Endothelial cell (in vitro differentiated cells): ENCODE data around the gene GRAMD1A. TPM values are rescaled to one million over a fixed set of nuclear protein-coding genes. Genes with fewer than 3 reads are reported as not detected.

ENCODE experiments used
- DNase-seq: peaks from one replicate; pipeline ENCODE4 v3.0.0; 2021; ENCODE audit warnings: low spot score
- H3K27ac Mint-ChIP-seq: one replicate; pipeline ENCODE4 v1.8.0; 2021; ENCODE audit warnings: mixed read lengths, inconsistent platforms; ENCODE audit not compliant: unreplicated experiment
- H3K27me3 Mint-ChIP-seq: one replicate; pipeline ENCODE4 v1.8.0; 2021; ENCODE audit warnings: mild to moderate bottlenecking, moderate library complexity, mixed read lengths, inconsistent platforms; ENCODE audit not compliant: unreplicated experiment
- H3K36me3 Mint-ChIP-seq: one replicate; pipeline ENCODE4 v1.8.0; 2021; ENCODE audit warnings: mild to moderate bottlenecking, low read depth, mixed read lengths, inconsistent platforms; ENCODE audit not compliant: unreplicated experiment
- H3K4me1 Mint-ChIP-seq: one replicate; pipeline ENCODE4 v1.8.0; 2021; ENCODE audit warnings: mild to moderate bottlenecking, mixed read lengths, inconsistent platforms; ENCODE audit not compliant: unreplicated experiment
- H3K4me3 Mint-ChIP-seq: one replicate; pipeline ENCODE4 v1.8.0; 2021; ENCODE audit warnings: mild to moderate bottlenecking, mixed read lengths, inconsistent platforms; ENCODE audit not compliant: unreplicated experiment
- H3K9me3 Mint-ChIP-seq: one replicate; pipeline ENCODE4 v1.8.0; 2021; ENCODE audit warnings: mixed read lengths, inconsistent platforms; ENCODE audit not compliant: unreplicated experiment
- total RNA-seq: library from RNA; stranded (reverse); fragmentation: NEBNext Ultra II Directional; extraction: Animal tissue kit (Norgen Biotek cat#: 25700); gene quantifications from one replicate; pipeline ENCODE4 v1.2.1, GENCODE V29; 2021; ENCODE audit not compliant: unreplicated experiment
- TF ChIP-seq, protein P1 (sequence below): fragments of 200-600 bp; sonication (generic); IDR thresholded peaks from one replicate; pipeline ENCODE4 v1.5.0; 2021; ENCODE audit warnings: antibody characterized with exemption; ENCODE audit not compliant: unreplicated experiment

The GRAMD1A gene
- total RNA-seq, 1 donor from 2014 or later: 156 TPM

DNA sequence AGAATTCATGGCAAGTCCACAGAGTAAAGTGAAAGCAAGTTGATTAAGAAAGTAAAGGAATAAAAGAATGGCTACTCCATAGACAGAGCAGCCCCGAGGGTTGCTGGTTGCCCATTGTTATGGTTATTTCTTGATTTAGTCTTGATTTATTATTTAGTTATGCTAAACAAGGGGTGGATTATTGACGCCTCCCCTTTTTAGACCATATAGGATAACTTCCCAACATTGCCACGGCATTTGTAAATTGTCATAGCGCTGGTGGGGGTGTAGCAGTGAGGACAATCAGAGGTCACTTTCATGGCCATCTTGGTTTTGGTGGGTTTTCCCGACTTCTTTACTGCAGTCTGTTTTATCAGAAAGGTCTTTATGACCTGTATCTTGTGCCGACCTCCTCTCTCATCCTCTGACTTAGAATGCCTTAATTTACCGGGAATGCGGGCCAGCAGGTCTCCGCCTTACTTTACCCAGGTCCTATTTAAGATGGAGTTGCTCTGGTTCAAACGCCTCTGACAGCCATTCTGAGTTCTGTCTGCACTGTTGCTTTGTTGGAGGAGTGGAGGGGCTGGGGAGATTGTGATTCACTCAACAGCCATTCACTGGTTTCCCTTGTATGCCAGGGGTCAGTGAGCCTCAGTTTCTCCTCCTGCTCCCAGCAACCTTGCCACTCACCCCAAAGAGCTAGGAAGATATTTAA is 69.0 kb downstream of the GRAMD1A start:
- TF ChIP-seq, protein P1, sequence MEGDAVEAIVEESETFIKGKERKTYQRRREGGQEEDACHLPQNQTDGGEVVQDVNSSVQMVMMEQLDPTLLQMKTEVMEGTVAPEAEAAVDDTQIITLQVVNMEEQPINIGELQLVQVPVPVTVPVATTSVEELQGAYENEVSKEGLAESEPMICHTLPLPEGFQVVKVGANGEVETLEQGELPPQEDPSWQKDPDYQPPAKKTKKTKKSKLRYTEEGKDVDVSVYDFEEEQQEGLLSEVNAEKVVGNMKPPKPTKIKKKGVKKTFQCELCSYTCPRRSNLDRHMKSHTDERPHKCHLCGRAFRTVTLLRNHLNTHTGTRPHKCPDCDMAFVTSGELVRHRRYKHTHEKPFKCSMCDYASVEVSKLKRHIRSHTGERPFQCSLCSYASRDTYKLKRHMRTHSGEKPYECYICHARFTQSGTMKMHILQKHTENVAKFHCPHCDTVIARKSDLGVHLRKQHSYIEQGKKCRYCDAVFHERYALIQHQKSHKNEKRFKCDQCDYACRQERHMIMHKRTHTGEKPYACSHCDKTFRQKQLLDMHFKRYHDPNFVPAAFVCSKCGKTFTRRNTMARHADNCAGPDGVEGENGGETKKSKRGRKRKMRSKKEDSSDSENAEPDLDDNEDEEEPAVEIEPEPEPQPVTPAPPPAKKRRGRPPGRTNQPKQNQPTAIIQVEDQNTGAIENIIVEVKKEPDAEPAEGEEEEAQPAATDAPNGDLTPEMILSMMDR: no peak
- H3K27me3 Mint-ChIP-seq: peaks cover 5% of the 10 kb centered on the region
- no peak for DNase-seq
- H3K4me1 Mint-ChIP-seq: peaks cover 4% of the 10 kb centered on the region
- H3K4me3 Mint-ChIP-seq: no peak overlapping the region
- H3K9me3 Mint-ChIP-seq: no peaks in the 10 kb centered on the region
- H3K27ac Mint-ChIP-seq: no peak overlapping the region
- H3K36me3 Mint-ChIP-seq: no peaks in the 10 kb centered on the region

DNA sequence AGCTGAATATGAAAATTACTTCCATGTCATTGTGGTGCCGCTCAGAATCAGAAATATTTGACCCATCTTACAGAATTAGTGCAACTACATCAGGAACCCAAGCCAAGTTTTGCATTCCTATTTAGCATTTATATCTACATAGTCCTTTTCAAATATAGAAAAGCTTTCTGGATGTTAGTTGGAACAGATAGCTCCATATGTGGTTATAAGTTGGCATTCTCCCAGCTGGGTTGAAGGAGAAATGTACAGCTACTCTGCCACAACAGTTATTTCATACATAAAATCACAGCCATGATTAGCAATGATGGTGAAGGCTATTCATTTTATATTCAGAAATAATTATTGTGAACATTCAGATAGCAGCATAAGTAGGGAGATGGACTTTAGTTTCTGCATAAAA is 69.6 kb downstream of the GRAMD1A start:
- no peaks in the 10 kb centered on the region for H3K36me3 Mint-ChIP-seq
- no peak for DNase-seq
- peaks cover 4% of the 10 kb centered on the region for H3K4me1 Mint-ChIP-seq
- H3K27me3 Mint-ChIP-seq: peaks cover 5% of the 10 kb centered on the region
- TF ChIP-seq, protein P1: no peak
- H3K4me3 Mint-ChIP-seq: no peak overlapping the region
- no peak overlapping the region for H3K27ac Mint-ChIP-seq
- no peaks in the 10 kb centered on the region for H3K9me3 Mint-ChIP-seq

DNA sequence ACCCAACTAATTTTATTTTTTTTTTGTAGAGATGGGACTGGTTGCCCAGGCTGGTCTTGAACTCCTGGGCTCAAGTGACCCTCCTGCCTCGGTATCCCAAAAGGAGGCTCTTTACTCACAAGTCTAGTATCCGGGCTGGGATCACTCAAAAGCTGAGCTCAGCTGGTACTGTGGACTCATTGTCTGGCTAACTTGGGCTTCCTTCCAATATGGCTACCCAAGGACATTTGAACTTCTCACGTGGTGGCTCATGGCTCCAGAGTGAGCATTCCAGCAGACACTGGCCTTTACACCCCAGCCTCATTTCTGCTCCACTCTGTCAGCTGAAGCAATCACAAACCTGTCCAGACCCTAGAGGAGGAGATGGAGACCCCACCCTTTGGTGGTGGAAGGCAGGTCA is 70.3 kb downstream of the GRAMD1A start:
- Mint-ChIP-seq H3K9me3 (no peaks in the 10 kb centered on the region), H3K27ac (no peak overlapping the region), H3K36me3 (peaks cover 3% of the 10 kb centered on the region), H3K4me3 (no peak overlapping the region), H3K4me1 (peaks cover 4% of the 10 kb centered on the region), H3K27me3 (peaks cover 3% of the 10 kb centered on the region)
- DNase-seq: no peak
- TF ChIP-seq, protein P1: no peak

DNA sequence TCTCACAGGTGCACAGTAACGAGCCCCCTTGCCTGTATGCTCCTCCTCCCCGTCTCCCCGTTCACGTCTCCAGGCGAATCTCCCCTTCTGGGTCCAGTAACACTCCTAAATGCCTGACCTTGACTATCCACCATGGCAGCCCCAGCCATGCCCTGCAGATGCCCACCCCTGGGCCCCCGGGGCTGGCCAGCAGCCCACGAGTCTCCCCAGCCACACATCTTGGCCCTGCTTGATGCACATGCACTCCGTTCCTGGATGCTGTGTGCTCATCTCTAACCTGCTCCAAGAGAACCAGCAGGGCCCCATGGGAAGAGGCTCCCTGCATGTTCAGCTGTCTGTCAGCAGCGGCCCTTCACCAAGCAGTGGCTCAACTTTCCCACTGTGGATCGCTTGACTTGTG is 73.4 kb downstream of the GRAMD1A start:
- TF ChIP-seq, protein P1: no peak
- H3K4me3 Mint-ChIP-seq: no peak overlapping the region
- H3K27me3 Mint-ChIP-seq: peaks cover 4% of the 10 kb centered on the region
- no peak for DNase-seq
- no peak overlapping the region for H3K27ac Mint-ChIP-seq
- peaks cover 3% of the 10 kb centered on the region for H3K36me3 Mint-ChIP-seq
- H3K4me1 Mint-ChIP-seq: peaks cover 2% of the 10 kb centered on the region
- no peaks in the 10 kb centered on the region for H3K9me3 Mint-ChIP-seq

DNA sequence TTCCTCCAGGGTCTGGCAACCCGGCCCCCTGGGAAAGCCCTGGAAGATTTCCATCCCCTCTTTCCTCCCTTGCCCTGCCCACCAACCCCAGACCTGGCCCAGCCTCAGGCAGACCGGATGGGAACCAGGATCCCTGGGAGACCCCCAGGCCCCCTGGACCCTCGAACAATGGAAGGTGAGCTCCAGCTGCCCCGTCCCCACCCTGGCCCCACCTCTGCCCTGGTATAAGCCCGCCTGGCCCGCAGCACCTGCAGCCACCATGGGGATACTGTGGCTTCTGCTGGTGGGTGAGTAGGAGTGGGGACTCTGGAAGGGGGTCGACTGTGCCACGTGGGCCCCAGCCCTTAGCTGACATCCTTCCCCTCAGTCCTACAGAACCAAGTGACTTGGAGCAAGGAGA is 73.8 kb downstream of the GRAMD1A start:
- H3K4me1 Mint-ChIP-seq: no peaks in the 10 kb centered on the region
- peaks cover 4% of the 10 kb centered on the region for H3K27me3 Mint-ChIP-seq
- TF ChIP-seq, protein P1: no peak
- no peak for DNase-seq
- H3K4me3 Mint-ChIP-seq: no peak overlapping the region
- no peaks in the 10 kb centered on the region for H3K9me3 Mint-ChIP-seq
- no peak overlapping the region for H3K27ac Mint-ChIP-seq
- peaks cover 7% of the 10 kb centered on the region for H3K36me3 Mint-ChIP-seq
